Measurements from ENCODE around the gene LEPR. TPM values are rescaled to one million over a fixed set of nuclear protein-coding genes. Genes with fewer than 3 reads are reported as not detected.

Gene LEPR
- total RNA-seq, 1 donor from 2014 or later = 9.7 TPM

Other genes with a start within 250 kb of the LEPR start
- 0.21 TPM for gene DNAJC6, start 111.1 kb upstream of the LEPR start, total RNA-seq
- gene LEPROT, start within 50 bp of the LEPR start, total RNA-seq = 312 TPM

Measured in ascending aorta (tissue), 1 donor.